Astrocyte (in vitro differentiated cells and primary cell): Measurements from ENCODE around the gene PAPPA2. TPM values are rescaled to one million over a fixed set of nuclear protein-coding genes. Genes with fewer than 3 reads are reported as not detected.

Experiments used
- DNase-seq: peaks from one replicate; pipeline ENCODE4 v3.0.0-alpha.2; 2010; ENCODE audit warnings: low read depth
- FAIRE-seq: peaks from 2 replicates; lab custom pipeline; 2011; peaks lifted over from hg19 to GRCh38; lab: Jason Lieb, UNC
- H2AFZ ChIP-seq: 2 replicates; pipeline ENCODE4 v1.6.0; 2012; ENCODE audit warnings: low read depth, low read length, inconsistent platforms
- H3K27ac ChIP-seq: 2 replicates; pipeline ENCODE4 v1.5.1; 2011; ENCODE audit warnings: low read depth, low read length, inconsistent platforms
- H3K27me3 ChIP-seq: 2 replicates; pipeline ENCODE4 v1.6.0; 2011; ENCODE audit warnings: low read length, inconsistent platforms; ENCODE audit not compliant: insufficient read depth
- H3K36me3 ChIP-seq: 2 replicates; pipeline ENCODE4 v1.5.1; 2011; ENCODE audit warnings: low read length, inconsistent platforms; ENCODE audit not compliant: insufficient read depth
- H3K4me1 ChIP-seq: 2 replicates; pipeline ENCODE4 v1.5.1; 2011; ENCODE audit warnings: low read length, inconsistent platforms; ENCODE audit not compliant: insufficient read depth
- H3K4me2 ChIP-seq: 2 replicates; pipeline ENCODE4 v1.6.0; 2012; ENCODE audit warnings: low read length, inconsistent platforms
- H3K4me3 ChIP-seq: 2 replicates; pipeline ENCODE4 v1.5.1; 2011; ENCODE audit warnings: low read depth, mild to moderate bottlenecking, low read length, inconsistent platforms; ENCODE audit not compliant: insufficient read depth
- H3K79me2 ChIP-seq: 2 replicates; pipeline ENCODE4 v1.6.0; 2012; ENCODE audit warnings: mild to moderate bottlenecking, low read length, inconsistent platforms; ENCODE audit not compliant: insufficient read depth
- H3K9ac ChIP-seq: 2 replicates; pipeline ENCODE4 v1.6.0; 2012; ENCODE audit warnings: mild to moderate bottlenecking, low read length, inconsistent platforms
- H3K9me3 ChIP-seq: 2 replicates; pipeline ENCODE4 v1.5.1; 2012; ENCODE audit warnings: low read depth, mild to moderate bottlenecking, low read length, inconsistent platforms; ENCODE audit not compliant: insufficient read depth
- H4K20me1 ChIP-seq: 2 replicates; pipeline ENCODE4 v1.6.0; 2012; ENCODE audit warnings: low read length, inconsistent platforms; ENCODE audit not compliant: insufficient read depth
- H3K27ac Mint-ChIP-seq: one replicate; pipeline ENCODE4 v1.8.0; 2021; ENCODE audit warnings: mild to moderate bottlenecking, mixed read lengths; ENCODE audit not compliant: unreplicated experiment
- H3K27me3 Mint-ChIP-seq: one replicate; pipeline ENCODE4 v1.8.0; 2021; ENCODE audit warnings: low read depth, mixed read lengths; ENCODE audit not compliant: unreplicated experiment
- H3K36me3 Mint-ChIP-seq: one replicate; pipeline ENCODE4 v1.8.0; 2021; ENCODE audit warnings: low read depth, mixed read lengths; ENCODE audit not compliant: unreplicated experiment
- H3K4me1 Mint-ChIP-seq: one replicate; pipeline ENCODE4 v1.8.0; 2021; ENCODE audit warnings: low read depth, mixed read lengths; ENCODE audit not compliant: unreplicated experiment
- H3K4me3 Mint-ChIP-seq: one replicate; pipeline ENCODE4 v1.8.0; 2021; ENCODE audit warnings: mild to moderate bottlenecking, moderate library complexity, mixed read lengths; ENCODE audit not compliant: unreplicated experiment
- H3K9me3 Mint-ChIP-seq: one replicate; pipeline ENCODE4 v1.8.0; 2021; ENCODE audit warnings: mild to moderate bottlenecking, mixed read lengths; ENCODE audit not compliant: unreplicated experiment
- EZH2 ChIP-seq: IDR thresholded peaks from 2 replicates; pipeline ENCODE4 v1.6.1; 2012; ENCODE audit warnings: mild to moderate bottlenecking, low read length, inconsistent platforms; ENCODE audit not compliant: insufficient read depth
- total RNA-seq: library from RNA; stranded (reverse); gene quantifications from 2 replicates; pipeline ENCODE4 v1.2.1, GENCODE V29; 2021
- TF ChIP-seq, protein P1 (sequence below): IDR thresholded peaks from 2 replicates; pipeline ENCODE4 v1.5.1; 2011; ENCODE audit warnings: low read depth, mild to moderate bottlenecking, inconsistent platforms, low read length, moderate library complexity; ENCODE audit not compliant: insufficient read depth

The PAPPA2 gene
- total RNA-seq, 1 donor from 2014 or later, result 19.0 TPM

DNA sequence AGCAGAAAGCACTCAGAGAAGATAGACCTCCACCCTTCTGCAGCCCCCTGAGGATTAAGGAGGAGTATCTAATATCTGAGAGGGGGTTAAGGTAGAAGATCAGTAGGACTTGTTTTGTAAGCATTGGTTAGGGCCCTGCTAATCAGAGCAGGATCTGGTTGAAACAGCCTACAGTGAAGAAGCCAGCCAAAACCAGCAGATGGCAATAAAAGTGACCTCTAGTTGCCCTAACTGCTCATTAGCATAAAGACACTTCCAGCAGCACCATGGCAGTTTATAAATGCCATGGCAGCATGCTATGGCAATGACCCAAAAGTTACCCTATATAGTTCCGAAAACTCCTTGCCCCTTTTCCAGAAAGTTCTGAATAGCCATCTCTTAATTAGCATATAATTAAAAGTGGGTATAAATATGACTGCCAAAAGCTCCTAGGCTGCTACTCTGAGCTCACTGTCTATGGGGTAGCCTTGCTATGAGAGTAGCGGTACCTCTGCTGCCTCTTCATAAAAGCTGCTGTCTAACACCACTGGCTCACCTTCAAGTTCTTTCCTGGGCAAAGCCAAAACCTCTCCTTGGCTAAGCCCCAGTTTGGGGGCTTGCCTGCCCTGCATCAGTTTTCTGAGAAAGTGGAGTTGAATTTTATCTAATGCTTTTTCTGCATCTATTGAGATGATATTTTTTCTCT, 254.2 kb downstream of the PAPPA2 start:
- no peak overlapping the region for H3K4me3 ChIP-seq
- no peaks in the 10 kb centered on the region for H3K36me3 Mint-ChIP-seq
- H3K4me2 ChIP-seq, result no peak overlapping the region
- no peak overlapping the region for H3K4me3 Mint-ChIP-seq
- no peaks in the 10 kb centered on the region for H3K36me3 ChIP-seq
- TF ChIP-seq EZH2, result no peak
- TF ChIP-seq, protein P1, sequence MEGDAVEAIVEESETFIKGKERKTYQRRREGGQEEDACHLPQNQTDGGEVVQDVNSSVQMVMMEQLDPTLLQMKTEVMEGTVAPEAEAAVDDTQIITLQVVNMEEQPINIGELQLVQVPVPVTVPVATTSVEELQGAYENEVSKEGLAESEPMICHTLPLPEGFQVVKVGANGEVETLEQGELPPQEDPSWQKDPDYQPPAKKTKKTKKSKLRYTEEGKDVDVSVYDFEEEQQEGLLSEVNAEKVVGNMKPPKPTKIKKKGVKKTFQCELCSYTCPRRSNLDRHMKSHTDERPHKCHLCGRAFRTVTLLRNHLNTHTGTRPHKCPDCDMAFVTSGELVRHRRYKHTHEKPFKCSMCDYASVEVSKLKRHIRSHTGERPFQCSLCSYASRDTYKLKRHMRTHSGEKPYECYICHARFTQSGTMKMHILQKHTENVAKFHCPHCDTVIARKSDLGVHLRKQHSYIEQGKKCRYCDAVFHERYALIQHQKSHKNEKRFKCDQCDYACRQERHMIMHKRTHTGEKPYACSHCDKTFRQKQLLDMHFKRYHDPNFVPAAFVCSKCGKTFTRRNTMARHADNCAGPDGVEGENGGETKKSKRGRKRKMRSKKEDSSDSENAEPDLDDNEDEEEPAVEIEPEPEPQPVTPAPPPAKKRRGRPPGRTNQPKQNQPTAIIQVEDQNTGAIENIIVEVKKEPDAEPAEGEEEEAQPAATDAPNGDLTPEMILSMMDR, result no peak
- no peak overlapping the region for H3K27ac ChIP-seq
- H3K4me1 ChIP-seq, result no peaks in the 10 kb centered on the region
- H3K79me2 ChIP-seq, result no peaks in the 10 kb centered on the region
- H3K27me3 Mint-ChIP-seq, result no peaks in the 10 kb centered on the region
- no peaks in the 10 kb centered on the region for H3K4me1 Mint-ChIP-seq
- no peaks in the 10 kb centered on the region for H3K9me3 ChIP-seq
- H3K9me3 Mint-ChIP-seq, result no peaks in the 10 kb centered on the region
- DNase-seq (no peak), FAIRE-seq (no peak)
- H3K27me3 ChIP-seq, result no peaks in the 10 kb centered on the region
- H3K9ac ChIP-seq, result no peak overlapping the region
- H2AFZ ChIP-seq, result no peak overlapping the region
- H4K20me1 ChIP-seq, result no peaks in the 10 kb centered on the region
- no peak overlapping the region for H3K27ac Mint-ChIP-seq

DNA sequence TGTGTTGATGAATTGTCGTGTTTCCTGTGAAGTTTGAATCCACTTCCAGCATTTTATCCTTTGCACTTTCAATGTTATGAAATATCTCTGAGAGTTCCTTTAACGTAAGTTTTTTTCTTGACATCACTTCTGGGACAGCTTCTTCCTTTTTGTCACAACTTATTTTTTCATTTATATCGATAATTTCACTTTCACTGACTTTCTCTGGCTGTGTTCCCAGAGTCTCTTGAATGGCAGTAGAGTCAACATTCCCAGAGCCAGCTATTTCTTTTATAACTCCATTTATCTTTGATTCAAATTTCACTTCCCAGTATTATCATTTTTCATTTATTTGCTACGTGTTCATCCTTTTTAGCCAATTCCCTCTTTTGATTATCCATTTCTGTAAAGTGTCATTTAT, 256.5 kb downstream of the PAPPA2 start:
- H3K9me3 Mint-ChIP-seq, result no peaks in the 10 kb centered on the region
- FAIRE-seq (no peak), DNase-seq (no peak)
- Histone ChIP-seq H3K79me2 (no peaks in the 10 kb centered on the region), H3K27ac (no peak overlapping the region), H2AFZ (no peak overlapping the region), H3K4me3 (no peak overlapping the region), H3K36me3 (no peaks in the 10 kb centered on the region), H4K20me1 (no peaks in the 10 kb centered on the region), H3K9me3 (no peaks in the 10 kb centered on the region), H3K9ac (no peak overlapping the region), H3K4me2 (no peak overlapping the region), H3K4me1 (no peaks in the 10 kb centered on the region), H3K27me3 (no peaks in the 10 kb centered on the region)
- H3K36me3 Mint-ChIP-seq, result no peaks in the 10 kb centered on the region
- no peak overlapping the region for H3K27ac Mint-ChIP-seq
- TF ChIP-seq, protein P1, result no peak
- no peak for TF ChIP-seq EZH2
- no peaks in the 10 kb centered on the region for H3K27me3 Mint-ChIP-seq
- H3K4me1 Mint-ChIP-seq, result no peaks in the 10 kb centered on the region
- no peak overlapping the region for H3K4me3 Mint-ChIP-seq

DNA sequence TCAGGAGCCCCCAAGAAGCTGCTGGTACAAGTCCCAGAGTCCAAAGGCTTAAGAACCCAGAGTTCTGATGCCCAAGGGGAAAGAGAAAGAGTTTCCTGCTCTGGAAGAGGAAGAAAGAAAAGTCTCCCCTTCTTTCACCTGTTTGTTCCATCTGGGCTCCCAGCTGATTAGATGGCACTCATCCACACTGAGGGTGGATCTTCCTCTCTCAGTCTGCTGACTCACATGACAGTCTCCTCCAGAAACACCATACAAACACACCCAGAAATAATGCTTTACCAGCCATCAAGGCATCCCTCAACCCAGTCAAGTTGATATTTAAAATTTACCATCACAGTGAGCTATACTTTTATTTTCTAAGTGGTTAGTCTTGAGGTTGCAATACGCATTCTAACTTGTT, 257.9 kb downstream of the PAPPA2 start:
- Histone ChIP-seq H3K9ac (no peak overlapping the region), H4K20me1 (no peaks in the 10 kb centered on the region), H3K36me3 (no peaks in the 10 kb centered on the region), H3K27ac (no peak overlapping the region), H3K4me2 (no peak overlapping the region), H3K79me2 (no peaks in the 10 kb centered on the region), H2AFZ (no peak overlapping the region), H3K9me3 (no peaks in the 10 kb centered on the region), H3K4me3 (no peak overlapping the region), H3K4me1 (no peaks in the 10 kb centered on the region), H3K27me3 (no peaks in the 10 kb centered on the region)
- Mint-ChIP-seq H3K4me1 (no peaks in the 10 kb centered on the region), H3K9me3 (peaks cover 2% of the 10 kb centered on the region), H3K27ac (no peak overlapping the region), H3K36me3 (no peaks in the 10 kb centered on the region), H3K4me3 (no peak overlapping the region), H3K27me3 (no peaks in the 10 kb centered on the region)
- FAIRE-seq (no peak), DNase-seq (no peak)
- TF ChIP-seq, protein P1, result no peak
- no peak for TF ChIP-seq EZH2
